ENCODE data around the gene NKD2. TPM values are rescaled to one million over a fixed set of nuclear protein-coding genes. Genes with fewer than 3 reads are reported as not detected.

The NKD2 gene
- total RNA-seq, 1 donor from 2014 or later, result 0.26 TPM

GRCh38 chr5:987761-988160 lies 20.8 kb upstream of the NKD2 start:
- DNase-seq (ENCODE audit: low read depth), result no peak
- Histone ChIP-seq H3K4me3 (ENCODE audit: low read depth, low read length) (no peak overlapping the region), H3K27me3 (ENCODE audit: control insufficient read depth, insufficient read depth, low read length) (no peaks in the 10 kb centered on the region), H3K36me3 (ENCODE audit: control insufficient read depth, insufficient read depth, low read length) (no peaks in the 10 kb centered on the region)
- FAIRE-seq, result no peak
- no peak for TF ChIP-seq CTCF (IDR thresholded peaks at IDR 0.05; ENCODE audit: insufficient read depth, low read length, severe bottlenecking)

GRCh38 chr5:988322-988721 lies 20.3 kb upstream of the NKD2 start:
- no peak for TF ChIP-seq CTCF (IDR thresholded peaks at IDR 0.05; ENCODE audit: insufficient read depth, low read length, severe bottlenecking)

GRCh38 chr5:989961-990530 lies 18.6 kb upstream of the NKD2 start:
- Histone ChIP-seq H3K4me3 (ENCODE audit: low read depth, low read length) (no peak overlapping the region), H3K27me3 (ENCODE audit: control insufficient read depth, insufficient read depth, low read length) (no peaks in the 10 kb centered on the region), H3K36me3 (ENCODE audit: control insufficient read depth, insufficient read depth, low read length) (no peaks in the 10 kb centered on the region)
- DNase-seq (ENCODE audit: low read depth), result no peak
- no peak for TF ChIP-seq CTCF (IDR thresholded peaks at IDR 0.05; ENCODE audit: insufficient read depth, low read length, severe bottlenecking)
- FAIRE-seq, result no peak

More at GRCh38 chr5:988322-988721, 20.3 kb upstream of the NKD2 start:
- Histone ChIP-seq H3K36me3 (ENCODE audit: control insufficient read depth, insufficient read depth, low read length) (no peaks in the 10 kb centered on the region), H3K27me3 (ENCODE audit: control insufficient read depth, insufficient read depth, low read length) (no peaks in the 10 kb centered on the region), H3K4me3 (ENCODE audit: low read depth, low read length) (no peak overlapping the region)
- DNase-seq (ENCODE audit: low read depth) (no peak), FAIRE-seq (peak; percentile 13)

- no peak for TF ChIP-seq CTCF (IDR thresholded peaks at IDR 0.05; ENCODE audit: insufficient read depth, low read length, severe bottlenecking)
- no peak for FAIRE-seq
- no peaks in the 10 kb centered on the region for H3K36me3 ChIP-seq (ENCODE audit: control insufficient read depth, insufficient read depth, low read length)
- DNase-seq (ENCODE audit: low read depth), result no peak
- H3K27me3 ChIP-seq (ENCODE audit: control insufficient read depth, insufficient read depth, low read length), result peaks cover 2% of the 10 kb centered on the region
- H3K4me3 ChIP-seq (ENCODE audit: low read depth, low read length), result no peak overlapping the region
Observed at GRCh38 chr5:991472-992267, 16.9 kb upstream of the NKD2 start.

- H3K4me3 ChIP-seq (ENCODE audit: low read depth, low read length), result no peak overlapping the region
- no peak for TF ChIP-seq CTCF (IDR thresholded peaks at IDR 0.05; ENCODE audit: insufficient read depth, low read length, severe bottlenecking)
- no peaks in the 10 kb centered on the region for H3K36me3 ChIP-seq (ENCODE audit: control insufficient read depth, insufficient read depth, low read length)
- DNase-seq (ENCODE audit: low read depth) (no peak), FAIRE-seq (peak; percentile 64)
- peaks cover 4% of the 10 kb centered on the region for H3K27me3 ChIP-seq (ENCODE audit: control insufficient read depth, insufficient read depth, low read length)
Observed at GRCh38 chr5:994272-994607, 14.4 kb upstream of the NKD2 start.
